ENCODE results near the gene FAF1.
A peak's percentile ranks its signal among the peaks of the same experiment; 100 is the strongest.

The FAF1 gene

DNA sequence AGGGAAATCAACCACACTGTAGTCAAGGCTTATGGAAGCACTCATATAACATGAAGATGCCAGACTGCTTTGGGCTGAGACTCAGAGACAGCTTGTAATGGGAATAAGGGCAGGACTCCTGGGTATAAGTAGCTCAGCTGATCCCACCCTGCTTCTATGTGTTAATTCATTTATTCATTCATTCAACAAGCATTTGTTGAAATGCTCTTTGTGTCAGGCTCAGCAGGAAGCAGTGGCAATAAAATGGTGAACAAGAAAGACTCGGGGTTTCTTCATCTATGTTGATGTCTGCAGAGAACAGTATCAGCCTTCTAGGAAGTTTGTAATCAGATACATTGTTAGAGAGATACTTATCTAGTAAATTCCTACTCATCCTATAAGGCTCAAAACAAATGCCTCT, 391.3 kb downstream of the FAF1 start:
- TF ChIP-seq BCL6B (tag by site-specific recombination; IDR thresholded peaks at IDR 0.05) (peak; percentile 59), SCRT2 (tag by site-specific recombination; IDR thresholded peaks at IDR 0.05) (peak; percentile 79), ZNF302 (tag by site-specific recombination; IDR thresholded peaks at IDR 0.05; ENCODE audit: low read depth) (no peak)
- Histone ChIP-seq H3K9me3 (ENCODE audit: control insufficient read depth, insufficient read depth, low read depth, low read length) (no peaks in the 10 kb centered on the region), H3K4me1 (ENCODE audit: control insufficient read depth, insufficient read depth, low read length) (no peaks in the 10 kb centered on the region), H3K4me3 (ENCODE audit: low read depth, low read length) (no peak overlapping the region), H3K36me3 (ENCODE audit: control insufficient read depth in 2 of 2, insufficient read depth in 1 of 2, low read length in 2 of 2) (peaks cover 0 to 9% of the 10 kb centered on the region in 2 experiments; a peak in 1 of 3 replicates), H3K27ac (ENCODE audit: extremely low read depth, low read depth, low read length) (no peak overlapping the region)
- CTCF ChIA-PET: interaction anchor here (1.0 kb wide), 1 partner anchor 36 kb away, joined by 4 read pairs; no protein-coding TSS in a partner anchor
- POLR2A ChIA-PET: no interaction called here

DNA sequence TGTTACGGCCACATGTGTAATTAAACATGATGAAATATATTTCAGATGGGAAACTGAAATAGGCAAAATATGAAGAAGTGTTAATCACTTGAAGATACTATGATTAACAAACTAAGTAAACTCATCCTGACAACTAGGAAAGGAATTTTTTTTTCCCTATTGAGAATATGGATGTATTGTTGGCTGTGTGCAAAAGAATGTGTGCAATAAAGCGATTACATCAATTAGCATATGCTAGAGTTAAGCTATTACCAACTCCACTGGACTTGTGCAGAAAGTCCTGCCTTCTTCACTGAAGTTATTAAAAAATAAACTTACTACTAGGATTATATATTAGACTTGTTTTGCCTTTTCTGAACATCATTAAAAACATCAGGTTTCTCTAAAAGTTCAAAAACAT, 393.7 kb downstream of the FAF1 start:
- Histone ChIP-seq H3K27ac (ENCODE audit: extremely low read depth, low read depth, low read length) (no peak overlapping the region), H3K36me3 (ENCODE audit: control insufficient read depth in 2 of 2, insufficient read depth in 1 of 2, low read length in 2 of 2) (peaks cover 0 to 11% of the 10 kb centered on the region in 2 experiments; a peak in 1 of 3 replicates), H3K4me1 (ENCODE audit: control insufficient read depth, insufficient read depth, low read length) (no peaks in the 10 kb centered on the region), H3K9me3 (ENCODE audit: control insufficient read depth, insufficient read depth, low read depth, low read length) (no peaks in the 10 kb centered on the region), H3K4me3 (ENCODE audit: low read depth, low read length) (no peak overlapping the region)
- CTCF ChIA-PET: no interaction called here
- POLR2A ChIA-PET: no interaction called here
- TF ChIP-seq ZNF561 (tag by site-specific recombination; IDR thresholded peaks at IDR 0.05; ENCODE audit: borderline replicate concordance) (no peak), KLF7 (tag by site-specific recombination; IDR thresholded peaks at IDR 0.05; ENCODE audit: borderline replicate concordance) (no peak), ZBTB21 (tag by site-specific recombination; IDR thresholded peaks at IDR 0.05) (no peak), ZBTB11 (tag by site-specific recombination; conservative IDR thresholded peaks at IDR 0.05; ENCODE audit: low read depth) (no peak), EGR2 (tag by site-specific recombination; IDR thresholded peaks at IDR 0.05; ENCODE audit: low read depth) (no peak), ZSCAN30 (tag by site-specific recombination; IDR thresholded peaks at IDR 0.05) (no peak), ZNF157 (tag by site-specific recombination; IDR thresholded peaks at IDR 0.05) (no peak), HOXD13 (CRISPR knock-in tag; IDR thresholded peaks at IDR 0.05; ENCODE audit: borderline replicate concordance) (no peak), ZNF660 (tag by site-specific recombination; IDR thresholded peaks at IDR 0.05) (no peak), ZNF521 (tag by site-specific recombination; IDR thresholded peaks at IDR 0.05) (no peak), ZNF335 (tag by site-specific recombination; conservative IDR thresholded peaks at IDR 0.05) (no peak), ZXDB (tag by site-specific recombination; IDR thresholded peaks at IDR 0.05) (no peak), ZFHX2 (tag by site-specific recombination; conservative IDR thresholded peaks at IDR 0.05) (no peak), REPIN1 (tag by site-specific recombination; IDR thresholded peaks at IDR 0.05; ENCODE audit: low read depth) (no peak), ZBTB48 (tag by site-specific recombination; IDR thresholded peaks at IDR 0.05) (no peak)
- TF ChIP-seq, protein P1, sequence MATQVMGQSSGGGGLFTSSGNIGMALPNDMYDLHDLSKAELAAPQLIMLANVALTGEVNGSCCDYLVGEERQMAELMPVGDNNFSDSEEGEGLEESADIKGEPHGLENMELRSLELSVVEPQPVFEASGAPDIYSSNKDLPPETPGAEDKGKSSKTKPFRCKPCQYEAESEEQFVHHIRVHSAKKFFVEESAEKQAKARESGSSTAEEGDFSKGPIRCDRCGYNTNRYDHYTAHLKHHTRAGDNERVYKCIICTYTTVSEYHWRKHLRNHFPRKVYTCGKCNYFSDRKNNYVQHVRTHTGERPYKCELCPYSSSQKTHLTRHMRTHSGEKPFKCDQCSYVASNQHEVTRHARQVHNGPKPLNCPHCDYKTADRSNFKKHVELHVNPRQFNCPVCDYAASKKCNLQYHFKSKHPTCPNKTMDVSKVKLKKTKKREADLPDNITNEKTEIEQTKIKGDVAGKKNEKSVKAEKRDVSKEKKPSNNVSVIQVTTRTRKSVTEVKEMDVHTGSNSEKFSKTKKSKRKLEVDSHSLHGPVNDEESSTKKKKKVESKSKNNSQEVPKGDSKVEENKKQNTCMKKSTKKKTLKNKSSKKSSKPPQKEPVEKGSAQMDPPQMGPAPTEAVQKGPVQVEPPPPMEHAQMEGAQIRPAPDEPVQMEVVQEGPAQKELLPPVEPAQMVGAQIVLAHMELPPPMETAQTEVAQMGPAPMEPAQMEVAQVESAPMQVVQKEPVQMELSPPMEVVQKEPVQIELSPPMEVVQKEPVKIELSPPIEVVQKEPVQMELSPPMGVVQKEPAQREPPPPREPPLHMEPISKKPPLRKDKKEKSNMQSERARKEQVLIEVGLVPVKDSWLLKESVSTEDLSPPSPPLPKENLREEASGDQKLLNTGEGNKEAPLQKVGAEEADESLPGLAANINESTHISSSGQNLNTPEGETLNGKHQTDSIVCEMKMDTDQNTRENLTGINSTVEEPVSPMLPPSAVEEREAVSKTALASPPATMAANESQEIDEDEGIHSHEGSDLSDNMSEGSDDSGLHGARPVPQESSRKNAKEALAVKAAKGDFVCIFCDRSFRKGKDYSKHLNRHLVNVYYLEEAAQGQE (tag by site-specific recombination; IDR thresholded peaks at IDR 0.05): no peak
- TF ChIP-seq, protein P2, sequence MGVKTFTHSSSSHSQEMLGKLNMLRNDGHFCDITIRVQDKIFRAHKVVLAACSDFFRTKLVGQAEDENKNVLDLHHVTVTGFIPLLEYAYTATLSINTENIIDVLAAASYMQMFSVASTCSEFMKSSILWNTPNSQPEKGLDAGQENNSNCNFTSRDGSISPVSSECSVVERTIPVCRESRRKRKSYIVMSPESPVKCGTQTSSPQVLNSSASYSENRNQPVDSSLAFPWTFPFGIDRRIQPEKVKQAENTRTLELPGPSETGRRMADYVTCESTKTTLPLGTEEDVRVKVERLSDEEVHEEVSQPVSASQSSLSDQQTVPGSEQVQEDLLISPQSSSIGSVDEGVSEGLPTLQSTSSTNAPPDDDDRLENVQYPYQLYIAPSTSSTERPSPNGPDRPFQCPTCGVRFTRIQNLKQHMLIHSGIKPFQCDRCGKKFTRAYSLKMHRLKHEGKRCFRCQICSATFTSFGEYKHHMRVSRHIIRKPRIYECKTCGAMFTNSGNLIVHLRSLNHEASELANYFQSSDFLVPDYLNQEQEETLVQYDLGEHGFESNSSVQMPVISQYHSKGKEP (tag by site-specific recombination; IDR thresholded peaks at IDR 0.05): no peak

Data from HEK293 (cell line).